ENCODE measurements around the gene AK8.

AK8 gene

GRCh38 chr9:132828201-132828770 lies 49.8 kb downstream of the AK8 start:
- Histone ChIP-seq H3K9ac (ENCODE audit: low read depth, low read length, poor library complexity, severe bottlenecking) (no peak overlapping the region), H4K20me1 (ENCODE audit: insufficient read depth, low read length, poor library complexity, severe bottlenecking) (no peaks in the 10 kb centered on the region), H3K4me2 (ENCODE audit: low read depth, low read length, poor library complexity, severe bottlenecking) (no peak overlapping the region), H3K36me3 (ENCODE audit: insufficient read depth, low read length) (no peaks in the 10 kb centered on the region), H3K9me2 (replicated peaks; ENCODE audit: low read depth, low read length) (no peaks in the 10 kb centered on the region), H3F3A (ENCODE audit: low read depth) (no peaks in the 10 kb centered on the region), H2AFZ (ENCODE audit: low read length) (peak overlapping the region; percentile 20; the same call in 1 of the 2 replicates), H3K4me3 (ENCODE audit: low read length, poor library complexity, severe bottlenecking) (no peak overlapping the region), H3K27me3 (ENCODE audit: insufficient read depth, low read length, poor library complexity, severe bottlenecking) (no peaks in the 10 kb centered on the region), H3K4me1 (ENCODE audit: insufficient read depth, low read length, poor library complexity, severe bottlenecking) (peaks cover 9% of the 10 kb centered on the region), H3K79me2 (ENCODE audit: insufficient read depth, low read length) (no peaks in the 10 kb centered on the region), H3K9me3 (ENCODE audit: insufficient read depth, low read depth, low read length) (no peaks in the 10 kb centered on the region)
- TF ChIP-seq CTCF (conservative IDR thresholded peaks at IDR 0.05; ENCODE audit: low read length) (no peak), EZH2phosphoT487 (IDR thresholded peaks at IDR 0.05; ENCODE audit: borderline replicate concordance) (no peak)

GRCh38 chr9:132827366-132827765 lies 50.7 kb downstream of the AK8 start:
- no peaks in the 10 kb centered on the region for H3K79me2 ChIP-seq (ENCODE audit: insufficient read depth, low read length)
- H2AFZ ChIP-seq (ENCODE audit: low read length), result no peak overlapping the region
- H3K27me3 ChIP-seq (ENCODE audit: insufficient read depth, low read length, poor library complexity, severe bottlenecking), result no peaks in the 10 kb centered on the region
- H3K4me1 ChIP-seq (ENCODE audit: insufficient read depth, low read length, poor library complexity, severe bottlenecking), result peaks cover 16% of the 10 kb centered on the region
- H4K20me1 ChIP-seq (ENCODE audit: insufficient read depth, low read length, poor library complexity, severe bottlenecking), result no peaks in the 10 kb centered on the region
- no peaks in the 10 kb centered on the region for H3K9me3 ChIP-seq (ENCODE audit: insufficient read depth, low read depth, low read length)
- no peaks in the 10 kb centered on the region for H3F3A ChIP-seq (ENCODE audit: low read depth)
- TF ChIP-seq CTCF (conservative IDR thresholded peaks at IDR 0.05; ENCODE audit: low read length) (no peak), EZH2phosphoT487 (IDR thresholded peaks at IDR 0.05; ENCODE audit: borderline replicate concordance) (no peak)
- no peak overlapping the region for H3K9ac ChIP-seq (ENCODE audit: low read depth, low read length, poor library complexity, severe bottlenecking)
- no peak overlapping the region for H3K4me3 ChIP-seq (ENCODE audit: low read length, poor library complexity, severe bottlenecking)
- no peaks in the 10 kb centered on the region for H3K36me3 ChIP-seq (ENCODE audit: insufficient read depth, low read length)
- no peak overlapping the region for H3K4me2 ChIP-seq (ENCODE audit: low read depth, low read length, poor library complexity, severe bottlenecking)
- no peaks in the 10 kb centered on the region for H3K9me2 ChIP-seq (replicated peaks; ENCODE audit: low read depth, low read length)

GRCh38 chr9:132826621-132827365 lies 51.3 kb downstream of the AK8 start:
- H2AFZ ChIP-seq (ENCODE audit: low read length), result no peak overlapping the region
- H3K9me3 ChIP-seq (ENCODE audit: insufficient read depth, low read depth, low read length), result no peaks in the 10 kb centered on the region
- TF ChIP-seq EZH2phosphoT487 (IDR thresholded peaks at IDR 0.05; ENCODE audit: borderline replicate concordance) (no peak), CTCF (conservative IDR thresholded peaks at IDR 0.05; ENCODE audit: low read length) (no peak)
- H3K27me3 ChIP-seq (ENCODE audit: insufficient read depth, low read length, poor library complexity, severe bottlenecking), result no peaks in the 10 kb centered on the region
- no peaks in the 10 kb centered on the region for H3K79me2 ChIP-seq (ENCODE audit: insufficient read depth, low read length)
- no peaks in the 10 kb centered on the region for H4K20me1 ChIP-seq (ENCODE audit: insufficient read depth, low read length, poor library complexity, severe bottlenecking)
- H3K4me1 ChIP-seq (ENCODE audit: insufficient read depth, low read length, poor library complexity, severe bottlenecking), result peaks cover 16% of the 10 kb centered on the region
- H3K4me2 ChIP-seq (ENCODE audit: low read depth, low read length, poor library complexity, severe bottlenecking), result no peak overlapping the region
- H3K9ac ChIP-seq (ENCODE audit: low read depth, low read length, poor library complexity, severe bottlenecking), result no peak overlapping the region
- H3F3A ChIP-seq (ENCODE audit: low read depth), result no peaks in the 10 kb centered on the region
- no peaks in the 10 kb centered on the region for H3K36me3 ChIP-seq (ENCODE audit: insufficient read depth, low read length)
- no peaks in the 10 kb centered on the region for H3K9me2 ChIP-seq (replicated peaks; ENCODE audit: low read depth, low read length)
- no peak overlapping the region for H3K4me3 ChIP-seq (ENCODE audit: low read length, poor library complexity, severe bottlenecking)

Data from Loucy (cell line).